Transverse colon (tissue), 4 donors: ENCODE results near the gene SBF2. TPM values are rescaled to one million over a fixed set of nuclear protein-coding genes. Genes with fewer than 3 reads are reported as not detected.

Experiments
- DNase-seq: peaks from one replicate; pipeline ENCODE4 v3.0.0-alpha.2; 2019
- H3K27ac ChIP-seq, 4 donors: fragments of 200-600 bp; sonication (generic); 2 replicates each; pipeline ENCODE4 v1.5.1; 2016 to 2018; ENCODE audit warnings: inconsistent platforms in 4 of 4
- H3K27me3 ChIP-seq: fragments of 200-600 bp; sonication (generic); 2 replicates; pipeline ENCODE4 v1.5.1; 2017; ENCODE audit warnings: inconsistent platforms
- H3K36me3 ChIP-seq, 4 donors: fragments of 200-600 bp; sonication (generic); 2 replicates each; pipeline ENCODE4 v1.5.1; 2017 to 2019; ENCODE audit warnings: inconsistent platforms in 4 of 4
- H3K4me1 ChIP-seq, 4 donors: fragments of 200-600 bp; sonication (generic); 2 replicates each; pipeline ENCODE4 v1.5.1; 2017 to 2020; ENCODE audit warnings: inconsistent platforms in 4 of 4
- H3K4me3 ChIP-seq, 4 donors: fragments of 200-600 bp; sonication (generic); 1 replicate in 1 of 4; 2 replicates in 3 of 4; pipeline versions ENCODE4 v1.5.1 to v1.6.1; 2017 to 2019; ENCODE audit warnings: inconsistent platforms in 4 of 4
- H3K9me3 ChIP-seq, 2 donors: fragments of 200-600 bp; sonication (generic); 2 replicates each; pipeline ENCODE4 v1.5.1; 2017 to 2019; ENCODE audit warnings: inconsistent platforms in 2 of 2
- CTCF ChIP-seq, 5 experiments: fragments of 200-600 bp in 3 of 5; fragments of 450-650 bp in 2 of 5; sonication (generic) in 3 of 5; IDR thresholded peaks; 1 replicate in 2 of 5; 2 replicates in 3 of 5; pipeline ENCODE4 v1.5.1; 2016 to 2017; ENCODE audit warnings: antibody characterized with exemption in 5 of 5, inconsistent platforms in 3 of 5, mild to moderate bottlenecking in 2 of 5, moderate library complexity in 1 of 5
- EP300 ChIP-seq: sonication (generic); formaldehyde crosslinking; IDR thresholded peaks from one replicate; pipeline ENCODE4 v1.6.1; 2017; ENCODE audit warnings: antibody characterized with exemption, low read depth
- POLR2A ChIP-seq: fragments of 450-650 bp; IDR thresholded peaks from one replicate; pipeline ENCODE4 v1.6.1; 2016; ENCODE audit warnings: antibody characterized with exemption, mild to moderate bottlenecking, moderate library complexity
- POLR2AphosphoS5 ChIP-seq, 3 donors: sonication (generic); formaldehyde crosslinking; IDR thresholded peaks; one replicate each; pipeline ENCODE4 v1.6.1; 2016; ENCODE audit warnings: antibody characterized with exemption in 3 of 3
- WGBS, 2 donors: methylation state at CpG; one replicate each; pipeline ENCODE4 v1.1.5; 2018; ENCODE audit warnings: low coverage in 1 of 2; 5-methylcytosine and 5-hydroxymethylcytosine counted together
- in situ Hi-C, 4 donors: fragments of 200-750 bp; cut with MboI; loops; one replicate each; pipeline versions ENCODE4 v1.15.0 to v1.15.1; 2017; ENCODE audit warnings: low sequenced_read_pairs in 3 of 4, low pct_ligation_motif_present in 1 of 4, low pct_unique_long_range_greater_than_20kb in 1 of 4
- intact Hi-C: fragments of 100-400 bp; cut with DNase I; formaldehyde crosslinking; loops from one replicate; pipeline ENCODE4 v1.15.1; 2023; ENCODE audit warnings: low total_unique reads
- total RNA-seq, 4 donors: library from RNA; depleted of rRNA; stranded (reverse); fragments of >200 nt; gene quantifications; one replicate each; pipeline ENCODE4 v1.1.0, GENCODE V29; 2016

Gene SBF2
- total RNA-seq, 4 donors from 2014 or later, result 46.4 to 71.0 (median 54.8) TPM

- intact Hi-C loops, result no loop called here
- in situ Hi-C loops, result no loop called here
- H3K9me3 ChIP-seq, result no peaks in the 10 kb centered on the region
- no peaks in the 10 kb centered on the region for H3K27me3 ChIP-seq
- H3K36me3 ChIP-seq, result no peaks in the 10 kb centered on the region
- no peaks in the 10 kb centered on the region for H3K4me1 ChIP-seq
- no peak for DNase-seq
- WGBS, 2 donors, result 81 to 83% methylated on average over 3 of the region's 3 CpGs
- H3K27ac ChIP-seq, result no peak overlapping the region
- no peak overlapping the region for H3K4me3 ChIP-seq
- TF ChIP-seq POLR2A (no peak), POLR2AphosphoS5 (IDR thresholded peaks at IDR 0.05) (no peak)
Measured at GRCh38 chr11:10029386-10030121, 264.5 kb downstream of the SBF2 start.

- no peaks in the 10 kb centered on the region for H3K4me1 ChIP-seq
- TF ChIP-seq EP300 (no peak), CTCF (IDR thresholded peaks at IDR 0.05) (no peak), POLR2AphosphoS5 (IDR thresholded peaks at IDR 0.05) (no peak), POLR2A (no peak)
- H3K27ac ChIP-seq, result no peak overlapping the region
- H3K4me3 ChIP-seq, result no peak overlapping the region
- 91 to 96% methylated on average over 2 of the region's 2 CpGs for WGBS, 2 donors
- H3K27me3 ChIP-seq, result no peaks in the 10 kb centered on the region
- no peaks in the 10 kb centered on the region for H3K36me3 ChIP-seq
- intact Hi-C loops, result no loop called here
- in situ Hi-C loops, result no loop called here
- no peak for DNase-seq
- no peaks in the 10 kb centered on the region for H3K9me3 ChIP-seq
Measured at GRCh38 chr11:10026514-10026913, 267.5 kb downstream of the SBF2 start.

DNA sequence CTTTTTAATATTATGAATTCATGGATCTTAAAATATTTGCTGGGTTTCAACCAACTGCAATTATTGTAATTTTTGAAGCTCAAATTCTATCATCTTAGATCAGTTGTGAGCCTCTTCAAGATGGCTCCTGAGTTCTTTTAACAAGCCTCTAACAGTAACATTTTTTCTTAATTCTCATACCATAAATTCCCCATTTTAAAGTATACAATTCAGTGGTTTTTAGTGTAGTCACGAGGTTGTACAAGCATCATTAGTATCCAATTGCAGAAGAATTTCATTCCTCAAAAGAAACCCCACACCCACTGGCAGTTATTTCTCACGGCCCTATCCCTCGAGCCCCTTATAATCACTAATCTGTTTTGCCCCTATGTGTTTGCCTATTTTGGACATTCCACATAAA lies 270.8 kb downstream of the SBF2 start:
- intact Hi-C loops, result no loop called here
- peaks cover 0 to 11% (median 3%) of the 10 kb centered on the region in 4 donors for H3K4me1 ChIP-seq

DNA sequence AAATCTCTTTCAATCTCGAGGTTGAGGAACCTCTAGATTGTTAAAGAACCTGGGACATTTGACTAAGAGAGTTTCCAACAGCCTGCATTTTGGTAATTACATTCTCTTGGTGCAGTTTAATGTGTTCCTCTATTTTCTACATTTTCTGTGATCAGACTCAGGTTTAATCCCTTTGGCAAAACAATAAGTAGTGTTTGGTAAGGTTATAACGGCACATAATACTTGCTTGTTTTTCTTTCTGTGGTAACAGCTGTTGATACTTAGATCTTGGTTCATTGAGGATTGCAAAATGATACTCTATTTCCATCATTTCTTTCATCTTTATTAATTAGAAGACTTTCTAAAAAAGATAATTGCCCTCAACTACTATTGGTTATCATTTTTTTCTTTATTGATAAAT lies 271.3 kb downstream of the SBF2 start:
- Histone ChIP-seq H3K9me3 (no peaks in the 10 kb centered on the region), H3K27ac (no peak overlapping the region), H3K36me3 (no peaks in the 10 kb centered on the region), H3K4me3 (no peak overlapping the region), H3K4me1 (peaks cover 0 to 11% (median 3%) of the 10 kb centered on the region in 4 donors), H3K27me3 (no peaks in the 10 kb centered on the region)
- 74 to 84% methylated on average over 2 of the region's 2 CpGs for WGBS, 2 donors
- no peak for DNase-seq
- in situ Hi-C loops, result no loop called here
- TF ChIP-seq CTCF (IDR thresholded peaks at IDR 0.05), result no peak
- TF ChIP-seq POLR2AphosphoS5 (IDR thresholded peaks at IDR 0.05), result no peak
- no peak for TF ChIP-seq EP300
- TF ChIP-seq POLR2A, result no peak
- intact Hi-C loops, result no loop called here

More for the DNA sequence above, 270.8 kb downstream of the SBF2 start:
- H3K27ac ChIP-seq, result no peak overlapping the region
- no peak for DNase-seq
- in situ Hi-C loops, result no loop called here
- H3K4me3 ChIP-seq, result no peak overlapping the region
- H3K36me3 ChIP-seq, result no peaks in the 10 kb centered on the region
- WGBS, 2 donors, result 57 to 90% methylated on average over 1 to 3 of the region's 3 CpGs
- TF ChIP-seq CTCF (IDR thresholded peaks at IDR 0.05), result no peak
- TF ChIP-seq POLR2A, result no peak
- H3K9me3 ChIP-seq, result no peaks in the 10 kb centered on the region
- H3K27me3 ChIP-seq, result no peaks in the 10 kb centered on the region

DNA sequence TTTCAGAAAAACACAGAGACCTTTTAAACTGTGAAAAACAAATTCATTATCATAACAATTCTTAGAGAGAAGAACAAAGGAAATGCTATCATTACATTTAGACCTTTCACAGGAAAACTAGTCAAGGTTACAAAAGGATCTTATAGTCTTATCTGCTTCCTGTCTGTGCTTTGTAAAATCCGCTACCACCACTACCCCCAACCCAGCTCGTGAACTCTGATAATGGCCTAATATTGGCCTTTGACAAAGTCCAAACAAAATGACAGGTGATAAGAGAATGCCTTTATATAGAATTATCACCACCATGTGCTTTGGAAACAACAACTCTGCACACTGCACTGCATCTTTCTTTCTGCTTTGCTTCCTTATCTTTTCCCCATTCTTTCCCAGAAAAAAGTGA lies 272.5 kb downstream of the SBF2 start:
- in situ Hi-C loops (no loop called here), intact Hi-C loops (no loop called here)
- H3K36me3 ChIP-seq, result no peaks in the 10 kb centered on the region
- no peak overlapping the region for H3K4me3 ChIP-seq
- WGBS, 2 donors, result 0 to 62% methylated on average over 1 to 2 of the region's 2 CpGs
- H3K27me3 ChIP-seq, result no peaks in the 10 kb centered on the region
- no peak overlapping the region for H3K27ac ChIP-seq
- H3K4me1 ChIP-seq, result peaks cover 0 to 11% (median 3%) of the 10 kb centered on the region in 4 donors
- no peak for TF ChIP-seq CTCF (IDR thresholded peaks at IDR 0.05)
- no peak for TF ChIP-seq EP300
- TF ChIP-seq POLR2A, result no peak
- no peak for TF ChIP-seq POLR2AphosphoS5 (IDR thresholded peaks at IDR 0.05)
- no peaks in the 10 kb centered on the region for H3K9me3 ChIP-seq
- DNase-seq, result no peak
